ENCODE measurements around the gene CPEB2. TPM values are rescaled to one million over a fixed set of nuclear protein-coding genes. Genes with fewer than 3 reads are reported as not detected.

CPEB2 gene
- total RNA-seq, 1 donor from 2014 or later: 12.5 TPM

- no peak overlapping the region for H3K27ac Mint-ChIP-seq
- no peaks in the 10 kb centered on the region for H3K4me1 Mint-ChIP-seq (ENCODE audit: unreplicated experiment)
- H3K27me3 Mint-ChIP-seq: no peaks in the 10 kb centered on the region
- TF ChIP-seq, protein P1, sequence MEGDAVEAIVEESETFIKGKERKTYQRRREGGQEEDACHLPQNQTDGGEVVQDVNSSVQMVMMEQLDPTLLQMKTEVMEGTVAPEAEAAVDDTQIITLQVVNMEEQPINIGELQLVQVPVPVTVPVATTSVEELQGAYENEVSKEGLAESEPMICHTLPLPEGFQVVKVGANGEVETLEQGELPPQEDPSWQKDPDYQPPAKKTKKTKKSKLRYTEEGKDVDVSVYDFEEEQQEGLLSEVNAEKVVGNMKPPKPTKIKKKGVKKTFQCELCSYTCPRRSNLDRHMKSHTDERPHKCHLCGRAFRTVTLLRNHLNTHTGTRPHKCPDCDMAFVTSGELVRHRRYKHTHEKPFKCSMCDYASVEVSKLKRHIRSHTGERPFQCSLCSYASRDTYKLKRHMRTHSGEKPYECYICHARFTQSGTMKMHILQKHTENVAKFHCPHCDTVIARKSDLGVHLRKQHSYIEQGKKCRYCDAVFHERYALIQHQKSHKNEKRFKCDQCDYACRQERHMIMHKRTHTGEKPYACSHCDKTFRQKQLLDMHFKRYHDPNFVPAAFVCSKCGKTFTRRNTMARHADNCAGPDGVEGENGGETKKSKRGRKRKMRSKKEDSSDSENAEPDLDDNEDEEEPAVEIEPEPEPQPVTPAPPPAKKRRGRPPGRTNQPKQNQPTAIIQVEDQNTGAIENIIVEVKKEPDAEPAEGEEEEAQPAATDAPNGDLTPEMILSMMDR (conservative IDR thresholded peaks at IDR 0.05): no peak
- H3K36me3 Mint-ChIP-seq: peaks cover 4% of the 10 kb centered on the region
- DNase-seq (ENCODE audit: extremely low spot score, unreplicated experiment): no peak
- H3K4me3 Mint-ChIP-seq: no peak overlapping the region
- H3K9me3 Mint-ChIP-seq: no peaks in the 10 kb centered on the region
Observed at GRCh38 chr4:15018361-15018760, 16.1 kb downstream of the CPEB2 start.

DNA sequence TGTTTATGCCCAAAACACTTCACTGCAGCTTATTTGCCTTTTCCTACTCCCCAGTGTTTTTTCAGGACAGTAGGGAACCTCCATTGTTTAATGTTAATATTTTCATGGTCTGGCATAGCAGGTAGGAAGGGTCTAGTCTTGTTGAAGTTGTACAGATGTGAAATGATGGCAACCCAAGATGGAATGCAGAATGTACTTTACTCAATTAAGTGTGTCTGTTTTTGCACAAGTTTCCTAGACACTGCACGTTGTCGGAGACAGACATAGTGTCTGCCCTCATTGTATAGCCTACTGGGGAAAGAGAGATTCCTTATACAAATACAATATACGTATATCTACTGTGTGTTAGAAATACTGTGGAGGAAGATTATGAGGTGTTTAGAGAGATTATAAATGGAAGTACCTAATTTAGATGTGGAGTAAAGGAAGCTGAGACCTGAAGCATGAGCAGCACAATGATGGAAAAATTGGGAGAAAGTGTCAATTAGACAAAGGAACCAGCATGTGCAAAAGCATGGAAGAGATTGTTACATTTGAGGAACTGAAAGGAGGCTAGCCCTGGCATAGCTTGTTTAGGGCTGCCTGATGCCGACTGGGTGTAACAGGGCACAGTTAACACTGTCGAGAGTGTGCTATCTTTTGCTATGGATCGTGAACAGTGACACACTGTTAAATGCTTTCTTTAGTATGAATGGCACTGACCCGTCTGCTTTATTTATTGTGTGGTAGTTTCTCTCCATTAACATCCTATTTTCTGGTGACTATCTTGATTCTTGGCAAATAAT is 18.4 kb downstream of the CPEB2 start:
- no peak overlapping the region for H3K27ac Mint-ChIP-seq
- TF ChIP-seq, protein P1 (conservative IDR thresholded peaks at IDR 0.05): no peak
- no peak for DNase-seq (ENCODE audit: extremely low spot score, unreplicated experiment)
- no peaks in the 10 kb centered on the region for H3K9me3 Mint-ChIP-seq
- H3K4me3 Mint-ChIP-seq: no peak overlapping the region
- no peaks in the 10 kb centered on the region for H3K4me1 Mint-ChIP-seq (ENCODE audit: unreplicated experiment)
- no peaks in the 10 kb centered on the region for H3K27me3 Mint-ChIP-seq
- peaks cover 8% of the 10 kb centered on the region for H3K36me3 Mint-ChIP-seq

- H3K4me3 Mint-ChIP-seq: no peak overlapping the region
- no peak overlapping the region for H3K27ac Mint-ChIP-seq
- H3K9me3 Mint-ChIP-seq: no peaks in the 10 kb centered on the region
- H3K36me3 Mint-ChIP-seq: peaks cover 8% of the 10 kb centered on the region
- H3K27me3 Mint-ChIP-seq: no peaks in the 10 kb centered on the region
- TF ChIP-seq, protein P1 (conservative IDR thresholded peaks at IDR 0.05): no peak
- no peak for DNase-seq (ENCODE audit: extremely low spot score, unreplicated experiment)
- H3K4me1 Mint-ChIP-seq (ENCODE audit: unreplicated experiment): no peaks in the 10 kb centered on the region
Observed at GRCh38 chr4:15021311-15021710, 19.0 kb downstream of the CPEB2 start.

DNA sequence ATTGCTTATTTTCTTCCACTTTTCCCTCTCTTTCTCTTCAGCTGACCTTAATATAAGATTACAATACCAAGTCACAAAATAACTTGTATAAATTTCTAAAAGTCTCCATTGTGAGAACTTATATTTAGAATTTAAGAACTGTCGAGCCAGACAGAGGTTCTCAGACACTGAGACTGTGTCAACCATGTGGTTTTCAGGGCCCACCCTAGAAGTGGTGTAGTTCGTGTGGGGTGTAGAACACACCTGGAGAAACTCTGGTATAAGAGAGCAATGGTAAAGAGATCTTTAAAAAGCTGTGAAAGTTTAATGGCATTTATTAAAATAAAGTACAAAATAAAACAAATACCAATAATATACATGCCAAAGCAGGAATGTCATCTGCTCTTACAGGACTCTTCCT is 19.7 kb downstream of the CPEB2 start:
- peaks cover 8% of the 10 kb centered on the region for H3K36me3 Mint-ChIP-seq
- no peaks in the 10 kb centered on the region for H3K27me3 Mint-ChIP-seq
- DNase-seq (ENCODE audit: extremely low spot score, unreplicated experiment): no peak
- H3K4me3 Mint-ChIP-seq: no peak overlapping the region
- TF ChIP-seq, protein P1 (conservative IDR thresholded peaks at IDR 0.05): no peak
- no peaks in the 10 kb centered on the region for H3K4me1 Mint-ChIP-seq (ENCODE audit: unreplicated experiment)
- no peak overlapping the region for H3K27ac Mint-ChIP-seq
- no peaks in the 10 kb centered on the region for H3K9me3 Mint-ChIP-seq

- Mint-ChIP-seq H3K27me3 (no peaks in the 10 kb centered on the region), H3K27ac (no peak overlapping the region), H3K9me3 (no peaks in the 10 kb centered on the region), H3K4me1 (ENCODE audit: unreplicated experiment) (no peaks in the 10 kb centered on the region), H3K36me3 (peaks cover 11% of the 10 kb centered on the region), H3K4me3 (no peak overlapping the region)
- no peak for DNase-seq (ENCODE audit: extremely low spot score, unreplicated experiment)
- TF ChIP-seq, protein P1 (conservative IDR thresholded peaks at IDR 0.05): no peak
Observed at GRCh38 chr4:15024386-15024785, 22.1 kb downstream of the CPEB2 start.

Data from type B pancreatic cell (in vitro differentiated cells).